Natural killer cell (primary cell): ENCODE measurements around the gene RBMS3. TPM values are rescaled to one million over a fixed set of nuclear protein-coding genes. Genes with fewer than 3 reads are reported as not detected.

Experiments used
- ATAC-seq, 3 donors: fragments of 150-1000 bp in 2 of 3; fragments of 200-7000 bp in 1 of 3; cut with Tn5 transposase; 1 replicate in 1 of 3; 2 replicates in 2 of 3; pipeline ENCODE4 v1.10.0; 2021; ENCODE audit warnings: mild to moderate bottlenecking in 2 of 3, moderate library complexity in 2 of 3
- DNase-seq, 2 donors: peaks; one replicate each; pipeline versions ENCODE4 v3.0.0 to v3.0.0-alpha.2; 2013 to 2021; ENCODE audit warnings: mixed read lengths in 1 of 2
- H3K27ac ChIP-seq: one replicate; pipeline ENCODE4 v1.5.1; 2013; ENCODE audit warnings: mild to moderate bottlenecking, low read length
- H3K27me3 ChIP-seq: one replicate; pipeline ENCODE4 v1.6.1; 2013; ENCODE audit warnings: low read length; ENCODE audit not compliant: control insufficient read depth, insufficient read depth
- H3K36me3 ChIP-seq: one replicate; pipeline ENCODE4 v1.6.1; 2013; ENCODE audit warnings: low read length; ENCODE audit not compliant: control insufficient read depth, insufficient read depth
- H3K4me1 ChIP-seq: one replicate; pipeline ENCODE4 v1.6.1; 2013; ENCODE audit warnings: low read length; ENCODE audit not compliant: control insufficient read depth, insufficient read depth
- H3K4me3 ChIP-seq: one replicate; pipeline ENCODE4 v1.5.1; 2013; ENCODE audit warnings: low read length
- H3K9me3 ChIP-seq: one replicate; pipeline ENCODE4 v1.6.1; 2013; ENCODE audit warnings: low read length; ENCODE audit not compliant: control insufficient read depth, insufficient read depth
- H3K27ac Mint-ChIP-seq, 2 donors: one replicate each; pipeline ENCODE4 v1.8.0; 2022; ENCODE audit warnings: mild to moderate bottlenecking in 2 of 2, mixed read lengths in 2 of 2, moderate library complexity in 1 of 2
- H3K27me3 Mint-ChIP-seq, 2 donors: one replicate each; pipeline ENCODE4 v1.8.0; 2022; ENCODE audit warnings: low read depth in 2 of 2, mixed read lengths in 2 of 2
- H3K36me3 Mint-ChIP-seq: one replicate; pipeline ENCODE4 v1.8.0; 2022; ENCODE audit warnings: mixed read lengths
- H3K4me1 Mint-ChIP-seq, 2 donors: one replicate each; pipeline ENCODE4 v1.8.0; 2022; ENCODE audit warnings: mixed read lengths in 2 of 2
- H3K4me3 Mint-ChIP-seq: one replicate; pipeline ENCODE4 v1.8.0; 2022; ENCODE audit warnings: mild to moderate bottlenecking, moderate library complexity, mixed read lengths
- H3K9me3 Mint-ChIP-seq, 2 donors: one replicate each; pipeline ENCODE4 v1.8.0; 2022; ENCODE audit warnings: mixed read lengths in 2 of 2
- WGBS: methylation state at CpG from one replicate; pipeline ENCODE4 v1.1.7; 2013; ENCODE audit warnings: missing lambda C conversion rate; ENCODE audit not compliant: insufficient coverage; 5-methylcytosine and 5-hydroxymethylcytosine counted together
- intact Hi-C: fragments of 100-400 bp; cut with micrococcal nuclease; formaldehyde crosslinking; loops from one replicate; pipeline ENCODE4 v1.14.2; 2022
- total RNA-seq, 4 donors: library from RNA; stranded (reverse); fragments of 120-200 nt in 1 of 4; gene quantifications; one replicate each; pipeline versions ENCODE4 v1.2.3 to v1.2.4, GENCODE V29; 2013 to 2022
- TF ChIP-seq, protein P1 (sequence below): fragments of 200-600 bp; IDR thresholded peaks from one replicate; pipeline ENCODE4 v1.8.0; 2022; ENCODE audit warnings: antibody characterized with exemption

Gene RBMS3
- total RNA-seq, 3 donors from 2014 or later (not counting 1 experiment from before 2014, with no cell fraction given) = 0.16 TPM; not detected in 2

DNA sequence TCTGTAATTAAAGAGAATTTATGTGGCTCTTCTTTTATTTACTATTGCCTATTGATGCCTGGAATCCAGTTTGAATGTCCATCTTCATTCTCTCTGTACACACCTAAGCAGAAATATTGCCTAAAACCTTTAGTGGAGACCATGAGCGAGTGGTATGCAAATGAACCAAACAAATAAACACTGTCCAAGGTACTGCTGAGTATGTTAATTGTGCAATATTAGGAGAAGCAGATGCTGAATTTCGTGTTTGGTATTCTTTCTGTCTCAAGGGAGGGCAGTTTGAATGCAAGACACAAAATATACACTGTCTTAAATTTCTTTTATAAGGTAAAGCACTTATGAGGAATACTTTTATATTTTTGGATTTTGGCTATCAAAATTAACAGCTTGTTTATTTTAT is 440.9 kb downstream of the RBMS3 start:
- Histone ChIP-seq H3K9me3 (no peaks in the 10 kb centered on the region), H3K36me3 (no peaks in the 10 kb centered on the region), H3K4me1 (no peaks in the 10 kb centered on the region), H3K27ac (no peak overlapping the region), H3K27me3 (no peaks in the 10 kb centered on the region), H3K4me3 (no peak overlapping the region)
- Mint-ChIP-seq H3K36me3 (no peaks in the 10 kb centered on the region), H3K4me1 (no peaks in the 10 kb centered on the region), H3K9me3 (peaks cover 6 to 10% of the 10 kb centered on the region in 2 donors), H3K4me3 (no peak overlapping the region), H3K27ac (no peak overlapping the region), H3K27me3 (no peaks in the 10 kb centered on the region)
- TF ChIP-seq, protein P1, sequence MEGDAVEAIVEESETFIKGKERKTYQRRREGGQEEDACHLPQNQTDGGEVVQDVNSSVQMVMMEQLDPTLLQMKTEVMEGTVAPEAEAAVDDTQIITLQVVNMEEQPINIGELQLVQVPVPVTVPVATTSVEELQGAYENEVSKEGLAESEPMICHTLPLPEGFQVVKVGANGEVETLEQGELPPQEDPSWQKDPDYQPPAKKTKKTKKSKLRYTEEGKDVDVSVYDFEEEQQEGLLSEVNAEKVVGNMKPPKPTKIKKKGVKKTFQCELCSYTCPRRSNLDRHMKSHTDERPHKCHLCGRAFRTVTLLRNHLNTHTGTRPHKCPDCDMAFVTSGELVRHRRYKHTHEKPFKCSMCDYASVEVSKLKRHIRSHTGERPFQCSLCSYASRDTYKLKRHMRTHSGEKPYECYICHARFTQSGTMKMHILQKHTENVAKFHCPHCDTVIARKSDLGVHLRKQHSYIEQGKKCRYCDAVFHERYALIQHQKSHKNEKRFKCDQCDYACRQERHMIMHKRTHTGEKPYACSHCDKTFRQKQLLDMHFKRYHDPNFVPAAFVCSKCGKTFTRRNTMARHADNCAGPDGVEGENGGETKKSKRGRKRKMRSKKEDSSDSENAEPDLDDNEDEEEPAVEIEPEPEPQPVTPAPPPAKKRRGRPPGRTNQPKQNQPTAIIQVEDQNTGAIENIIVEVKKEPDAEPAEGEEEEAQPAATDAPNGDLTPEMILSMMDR = no peak
- DNase-seq (no peak), ATAC-seq (no peak)
- intact Hi-C loops = no loop called here
- WGBS = 60% methylated on average over 1 of the region's 2 CpGs

DNA sequence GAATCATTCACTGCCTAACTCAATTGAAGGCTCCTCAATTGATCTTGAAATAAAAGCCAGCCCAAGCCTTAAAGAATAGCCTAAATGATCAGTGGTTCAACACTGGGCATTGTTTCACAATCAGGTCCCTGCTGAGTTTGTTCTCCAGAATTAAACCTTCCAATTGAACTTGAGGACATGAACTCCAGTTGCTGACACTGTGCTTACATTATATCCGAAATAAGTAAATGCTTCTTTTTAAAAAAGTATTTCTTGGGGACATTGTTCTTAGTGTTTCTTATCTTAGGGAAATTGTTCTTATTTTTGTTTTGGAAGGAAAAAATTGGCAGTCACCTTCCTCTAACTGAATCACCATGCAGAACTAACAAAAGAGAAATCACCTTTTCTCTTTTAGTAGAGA is 450.2 kb downstream of the RBMS3 start:
- H3K4me1 ChIP-seq = no peaks in the 10 kb centered on the region

DNA sequence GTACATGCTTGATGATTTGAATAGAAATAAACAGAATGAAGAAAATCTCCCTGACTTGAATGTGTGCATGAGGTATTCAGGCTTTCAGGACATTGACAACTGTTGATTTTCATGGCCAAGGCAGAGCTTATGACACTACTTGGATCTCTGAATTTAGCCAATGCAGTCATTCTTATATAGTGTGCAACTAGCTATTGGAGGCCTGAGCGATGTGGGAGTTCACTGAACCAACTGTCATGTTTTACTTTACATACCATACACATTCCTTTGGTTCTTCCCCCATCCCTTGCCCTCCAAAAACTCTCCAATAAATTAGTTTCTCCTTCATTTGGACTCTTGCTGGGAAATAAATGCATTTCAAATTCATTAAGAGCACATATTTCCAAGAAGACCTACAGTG is 460.4 kb downstream of the RBMS3 start:
- intact Hi-C loops = no loop called here
- H3K36me3 Mint-ChIP-seq = no peaks in the 10 kb centered on the region
- no peak overlapping the region for H3K4me3 ChIP-seq
- H3K36me3 ChIP-seq = no peaks in the 10 kb centered on the region
- peaks cover 3 to 5% of the 10 kb centered on the region in 2 donors for H3K9me3 Mint-ChIP-seq
- 91% methylated on average over 1 of the region's 1 CpG for WGBS
- ATAC-seq (no peak), DNase-seq (no peak)
- H3K27me3 Mint-ChIP-seq = no peaks in the 10 kb centered on the region
- TF ChIP-seq, protein P1 = no peak
- H3K9me3 ChIP-seq = no peaks in the 10 kb centered on the region
- no peak overlapping the region for H3K27ac Mint-ChIP-seq
- no peaks in the 10 kb centered on the region for H3K4me1 Mint-ChIP-seq
- no peak overlapping the region for H3K27ac ChIP-seq
- H3K27me3 ChIP-seq = no peaks in the 10 kb centered on the region
- H3K4me1 ChIP-seq = no peaks in the 10 kb centered on the region
- no peak overlapping the region for H3K4me3 Mint-ChIP-seq

More for the DNA sequence above, 450.2 kb downstream of the RBMS3 start:
- Mint-ChIP-seq H3K36me3 (no peaks in the 10 kb centered on the region), H3K27me3 (no peaks in the 10 kb centered on the region), H3K27ac (no peak overlapping the region), H3K4me3 (no peak overlapping the region), H3K4me1 (no peaks in the 10 kb centered on the region), H3K9me3 (peaks cover 7 to 11% of the 10 kb centered on the region in 2 donors)
- Histone ChIP-seq H3K36me3 (no peaks in the 10 kb centered on the region), H3K4me3 (no peak overlapping the region), H3K27ac (no peak overlapping the region), H3K27me3 (no peaks in the 10 kb centered on the region), H3K9me3 (no peaks in the 10 kb centered on the region)
- no peak for DNase-seq
- ATAC-seq = no peak
- WGBS = 100% methylated on average over 1 of the region's 1 CpG
- TF ChIP-seq, protein P1 = no peak
- intact Hi-C loops = no loop called here

DNA sequence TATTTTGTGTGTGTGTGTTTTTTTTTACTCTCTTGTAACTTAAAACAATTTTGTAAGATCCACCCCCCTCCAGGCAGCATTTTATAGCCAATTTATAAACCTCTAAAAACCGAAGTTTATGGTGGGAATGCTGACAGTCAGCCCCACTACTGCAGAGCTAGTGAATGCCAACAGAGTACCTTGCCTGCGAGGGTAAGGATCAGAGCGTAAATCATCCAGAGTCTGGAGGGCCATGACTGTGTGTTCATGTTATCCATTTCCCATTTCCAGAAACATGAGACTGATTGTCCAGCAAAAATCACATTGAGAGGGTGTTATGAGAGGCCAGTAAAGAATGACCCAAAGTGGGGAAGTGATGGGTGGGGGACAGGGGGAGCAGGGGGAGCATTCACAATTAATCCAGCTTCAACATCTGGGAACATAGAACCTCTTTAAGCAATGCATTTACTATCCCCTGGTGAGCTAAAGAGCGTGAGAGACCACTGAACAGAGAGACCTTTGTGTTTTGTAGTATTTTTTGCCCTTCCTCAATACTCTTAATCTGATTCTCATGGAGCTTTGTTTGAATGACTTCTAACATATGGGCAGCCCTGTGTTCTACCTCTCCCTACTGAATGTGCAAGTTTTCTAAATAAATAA is 464.5 kb downstream of the RBMS3 start:
- Histone ChIP-seq H3K27ac (no peak overlapping the region), H3K9me3 (no peaks in the 10 kb centered on the region), H3K27me3 (no peaks in the 10 kb centered on the region), H3K36me3 (no peaks in the 10 kb centered on the region), H3K4me3 (no peak overlapping the region), H3K4me1 (no peaks in the 10 kb centered on the region)
- no peak overlapping the region for H3K4me3 Mint-ChIP-seq
- H3K9me3 Mint-ChIP-seq = peaks cover 6 to 7% of the 10 kb centered on the region in 2 donors
- no peak overlapping the region for H3K27ac Mint-ChIP-seq
- no peaks in the 10 kb centered on the region for H3K4me1 Mint-ChIP-seq
- intact Hi-C loops = no loop called here
- DNase-seq (no peak), ATAC-seq (no peak)
- H3K27me3 Mint-ChIP-seq = no peaks in the 10 kb centered on the region
- TF ChIP-seq, protein P1 = no peak
- 84% methylated on average over 4 of the region's 4 CpGs for WGBS
- H3K36me3 Mint-ChIP-seq = no peaks in the 10 kb centered on the region
